Tibial nerve (tissue), 4 donors: ENCODE results near the gene MBOAT1.

Source experiments
- EP300 ChIP-seq, 2 donors: sonication (generic); formaldehyde crosslinking; IDR thresholded peaks; one replicate each; pipeline ENCODE4 v1.6.1; 2017; ENCODE audit warnings: antibody characterized with exemption in 2 of 2, mild to moderate bottlenecking in 1 of 2
- POLR2A ChIP-seq, 2 donors: fragments of 450-650 bp; IDR thresholded peaks; one replicate each; pipeline ENCODE4 v1.6.1; 2017; ENCODE audit warnings: antibody characterized with exemption in 2 of 2, mild to moderate bottlenecking in 2 of 2, moderate library complexity in 2 of 2
- TF ChIP-seq, protein P1 (sequence below), 5 experiments: fragments of 200-600 bp in 3 of 5; fragments of 450-650 bp in 2 of 5; sonication (generic) in 3 of 5; IDR thresholded peaks; one replicate each; pipeline ENCODE4 v1.5.1; 2016 to 2019; ENCODE audit warnings: antibody characterized with exemption in 5 of 5, mild to moderate bottlenecking in 3 of 5, moderate library complexity in 2 of 5

DNA sequence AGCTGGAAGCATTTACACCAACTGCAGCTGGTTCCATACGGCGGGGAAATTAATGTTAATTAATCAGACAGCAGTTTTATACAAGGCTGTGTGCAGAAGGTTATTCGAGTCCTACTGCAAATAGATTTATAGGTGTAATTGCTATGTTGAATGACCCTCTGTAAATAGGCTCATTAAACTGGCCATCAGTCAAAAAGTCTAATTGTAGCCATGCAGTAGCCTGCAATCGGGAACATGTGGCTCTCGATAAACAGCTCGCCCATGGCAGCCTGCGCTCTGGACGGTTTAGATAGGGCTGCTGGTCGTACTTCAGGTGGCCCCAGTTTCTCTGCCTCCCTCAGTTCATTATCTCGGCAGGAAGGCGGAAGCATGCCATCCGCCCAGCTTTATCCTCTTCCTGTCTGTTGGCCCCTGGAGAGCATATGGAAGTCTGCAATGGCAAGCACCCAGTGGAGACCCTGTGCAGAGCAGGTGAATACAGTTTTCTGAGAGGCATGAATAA, 143.2 kb downstream of the MBOAT1 start:
- TF ChIP-seq POLR2A (IDR thresholded peaks at IDR 0.05) (no peak), EP300 (IDR thresholded peaks at IDR 0.05) (no peak)
- TF ChIP-seq, protein P1, sequence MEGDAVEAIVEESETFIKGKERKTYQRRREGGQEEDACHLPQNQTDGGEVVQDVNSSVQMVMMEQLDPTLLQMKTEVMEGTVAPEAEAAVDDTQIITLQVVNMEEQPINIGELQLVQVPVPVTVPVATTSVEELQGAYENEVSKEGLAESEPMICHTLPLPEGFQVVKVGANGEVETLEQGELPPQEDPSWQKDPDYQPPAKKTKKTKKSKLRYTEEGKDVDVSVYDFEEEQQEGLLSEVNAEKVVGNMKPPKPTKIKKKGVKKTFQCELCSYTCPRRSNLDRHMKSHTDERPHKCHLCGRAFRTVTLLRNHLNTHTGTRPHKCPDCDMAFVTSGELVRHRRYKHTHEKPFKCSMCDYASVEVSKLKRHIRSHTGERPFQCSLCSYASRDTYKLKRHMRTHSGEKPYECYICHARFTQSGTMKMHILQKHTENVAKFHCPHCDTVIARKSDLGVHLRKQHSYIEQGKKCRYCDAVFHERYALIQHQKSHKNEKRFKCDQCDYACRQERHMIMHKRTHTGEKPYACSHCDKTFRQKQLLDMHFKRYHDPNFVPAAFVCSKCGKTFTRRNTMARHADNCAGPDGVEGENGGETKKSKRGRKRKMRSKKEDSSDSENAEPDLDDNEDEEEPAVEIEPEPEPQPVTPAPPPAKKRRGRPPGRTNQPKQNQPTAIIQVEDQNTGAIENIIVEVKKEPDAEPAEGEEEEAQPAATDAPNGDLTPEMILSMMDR (IDR thresholded peaks at IDR 0.05): no peak
